ENCODE results near the gene CENATAC.

The CENATAC gene

DNA sequence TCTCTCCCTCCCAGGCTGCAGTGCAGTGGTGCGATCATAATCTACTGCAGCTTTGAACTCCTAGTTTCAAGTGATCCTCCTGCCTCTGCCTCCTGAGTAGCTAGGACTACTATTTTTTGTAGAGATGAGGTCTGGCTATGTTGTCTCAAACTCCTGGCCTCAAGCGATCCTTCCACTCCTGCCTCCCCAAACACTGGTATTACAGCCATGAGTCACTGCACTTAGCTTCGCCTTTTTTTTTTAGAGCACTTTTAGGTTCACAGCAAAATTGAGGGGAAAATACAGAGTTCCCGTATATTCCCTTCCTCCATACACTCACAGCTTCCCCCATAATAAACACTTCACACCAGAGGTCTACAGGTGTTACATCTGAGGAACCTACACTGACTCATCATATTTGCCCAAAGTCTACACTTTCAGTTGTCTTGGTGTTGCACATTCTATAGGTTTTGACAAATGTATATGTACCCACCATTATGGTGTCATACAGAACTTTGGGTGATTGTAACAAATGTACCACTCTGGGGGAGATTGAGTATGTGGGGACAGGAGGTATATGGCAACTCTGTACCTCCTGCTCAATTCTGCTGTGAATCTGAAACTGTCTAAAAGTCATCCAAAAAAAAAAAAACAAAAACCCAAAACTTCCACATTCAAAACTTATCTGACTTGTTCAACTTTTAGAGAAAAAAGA lies 44.0 kb downstream of the CENATAC start:
- TF ChIP-seq, protein P1, sequence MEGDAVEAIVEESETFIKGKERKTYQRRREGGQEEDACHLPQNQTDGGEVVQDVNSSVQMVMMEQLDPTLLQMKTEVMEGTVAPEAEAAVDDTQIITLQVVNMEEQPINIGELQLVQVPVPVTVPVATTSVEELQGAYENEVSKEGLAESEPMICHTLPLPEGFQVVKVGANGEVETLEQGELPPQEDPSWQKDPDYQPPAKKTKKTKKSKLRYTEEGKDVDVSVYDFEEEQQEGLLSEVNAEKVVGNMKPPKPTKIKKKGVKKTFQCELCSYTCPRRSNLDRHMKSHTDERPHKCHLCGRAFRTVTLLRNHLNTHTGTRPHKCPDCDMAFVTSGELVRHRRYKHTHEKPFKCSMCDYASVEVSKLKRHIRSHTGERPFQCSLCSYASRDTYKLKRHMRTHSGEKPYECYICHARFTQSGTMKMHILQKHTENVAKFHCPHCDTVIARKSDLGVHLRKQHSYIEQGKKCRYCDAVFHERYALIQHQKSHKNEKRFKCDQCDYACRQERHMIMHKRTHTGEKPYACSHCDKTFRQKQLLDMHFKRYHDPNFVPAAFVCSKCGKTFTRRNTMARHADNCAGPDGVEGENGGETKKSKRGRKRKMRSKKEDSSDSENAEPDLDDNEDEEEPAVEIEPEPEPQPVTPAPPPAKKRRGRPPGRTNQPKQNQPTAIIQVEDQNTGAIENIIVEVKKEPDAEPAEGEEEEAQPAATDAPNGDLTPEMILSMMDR (IDR thresholded peaks at IDR 0.05; ENCODE audit: low read depth, low read length), result no peak
- no peak for DNase-seq (ENCODE audit: extremely low read depth, low read depth)

DNA sequence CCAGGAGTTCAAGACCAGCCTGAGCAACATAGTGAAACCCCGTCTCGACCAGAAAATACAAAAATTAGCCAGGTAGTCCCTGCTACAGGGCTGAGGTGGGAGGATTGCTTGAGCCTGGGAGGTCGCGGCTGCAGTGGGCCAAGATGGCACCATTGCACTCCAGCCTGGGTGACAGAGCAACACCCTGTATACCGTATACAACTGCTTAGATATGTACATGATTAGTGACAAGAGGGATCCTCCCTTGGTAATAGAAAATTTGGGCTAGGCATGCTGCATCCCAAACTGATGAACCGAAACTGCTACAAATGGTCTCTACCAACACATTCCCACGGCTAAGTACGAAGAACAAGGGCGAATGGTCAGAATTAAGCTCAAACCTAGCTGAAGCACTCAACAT lies 45.0 kb downstream of the CENATAC start:
- TF ChIP-seq, protein P1 (IDR thresholded peaks at IDR 0.05; ENCODE audit: low read depth, low read length), result no peak
- no peak for DNase-seq (ENCODE audit: extremely low read depth, low read depth)

DNA sequence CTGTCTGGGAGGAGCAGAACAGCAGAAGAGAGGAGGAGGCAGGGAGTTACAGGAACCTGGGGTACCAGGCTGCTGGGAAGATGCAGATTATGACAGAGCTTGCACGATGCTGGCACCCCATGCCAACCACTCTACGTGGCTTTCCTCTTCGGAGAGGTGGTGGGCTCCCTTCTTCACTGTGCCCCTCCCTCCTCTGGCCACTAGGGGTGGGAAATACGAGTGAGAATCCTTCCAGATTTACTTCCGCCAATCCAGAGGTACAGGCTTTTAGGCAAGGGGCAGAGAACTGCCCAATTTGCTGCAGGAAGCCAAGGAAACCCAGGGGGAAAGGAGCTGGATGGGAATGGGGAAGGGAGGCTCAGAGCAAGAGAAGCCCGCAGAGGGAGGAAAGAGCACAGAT lies 46.8 kb downstream of the CENATAC start:
- TF ChIP-seq, protein P1 (IDR thresholded peaks at IDR 0.05; ENCODE audit: low read depth, low read length), result no peak; the same call in 1 of the 2 replicates
- no peak for DNase-seq (ENCODE audit: extremely low read depth, low read depth)

DNA sequence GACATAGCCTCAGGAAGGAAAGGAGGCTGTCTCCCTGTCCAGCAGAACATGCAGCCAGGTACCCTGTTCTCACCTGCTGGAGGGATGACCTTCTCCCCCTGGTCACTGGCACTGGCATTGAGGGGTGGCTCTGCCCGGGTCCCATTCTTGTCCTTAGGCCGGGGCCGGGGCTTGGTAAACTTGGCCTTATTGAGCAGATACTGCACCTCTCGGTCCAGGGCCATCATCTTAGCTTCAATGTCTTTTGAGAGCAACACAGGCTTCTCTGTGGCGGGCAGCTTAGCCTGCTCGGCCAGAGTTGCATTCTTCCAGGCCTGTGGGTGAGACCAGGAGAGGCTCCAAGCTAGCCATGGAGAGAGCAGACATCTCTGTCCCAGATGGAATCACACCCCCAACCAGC lies 48.6 kb downstream of the CENATAC start:
- TF ChIP-seq, protein P1 (IDR thresholded peaks at IDR 0.05; ENCODE audit: low read depth, low read length), result no peak
- DNase-seq (ENCODE audit: extremely low read depth, low read depth), result no peak

DNA sequence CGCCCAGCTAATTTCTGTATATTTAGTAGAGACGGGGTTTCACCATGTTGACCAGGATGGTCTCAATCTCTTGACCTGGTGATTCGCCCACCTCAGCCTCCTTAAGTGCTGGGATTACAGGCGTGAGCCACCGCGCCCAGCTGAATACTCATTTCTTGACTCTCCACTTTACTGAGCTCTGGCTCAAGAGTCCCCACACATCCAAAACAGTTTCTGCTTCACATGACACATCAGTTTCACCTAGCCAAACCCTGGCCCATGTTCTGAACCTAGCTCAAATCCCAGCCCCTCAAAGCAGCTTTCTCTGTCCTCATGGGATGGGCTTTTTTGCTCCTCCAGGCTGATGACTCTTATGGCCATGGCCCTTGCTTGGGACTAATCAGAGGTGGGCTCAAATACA lies 49.3 kb downstream of the CENATAC start:
- DNase-seq (ENCODE audit: extremely low read depth, low read depth), result no peak
- TF ChIP-seq, protein P1 (IDR thresholded peaks at IDR 0.05; ENCODE audit: low read depth, low read length), result no peak

DNA sequence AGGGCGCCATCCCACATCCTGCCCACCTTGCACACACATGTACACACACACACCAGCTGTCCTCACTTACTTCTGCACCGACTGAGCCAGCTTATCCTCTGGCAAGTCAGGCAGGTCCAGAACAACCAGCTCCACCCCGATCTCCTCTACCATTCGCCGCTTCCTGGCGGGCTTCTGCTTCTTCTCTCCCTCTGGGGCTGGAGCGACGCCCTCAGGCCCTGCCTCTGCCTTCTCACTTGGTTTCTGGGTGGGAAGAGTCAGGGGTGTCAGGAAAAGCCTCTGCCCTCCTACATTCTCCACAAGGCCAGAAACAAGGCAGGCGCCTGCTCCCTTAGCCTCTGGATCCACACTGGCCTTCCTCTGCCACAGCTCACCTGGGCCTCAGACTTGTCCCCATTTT lies 50.7 kb downstream of the CENATAC start:
- no peak for DNase-seq (ENCODE audit: extremely low read depth, low read depth)
- TF ChIP-seq, protein P1 (IDR thresholded peaks at IDR 0.05; ENCODE audit: low read depth, low read length), result no peak

DNA sequence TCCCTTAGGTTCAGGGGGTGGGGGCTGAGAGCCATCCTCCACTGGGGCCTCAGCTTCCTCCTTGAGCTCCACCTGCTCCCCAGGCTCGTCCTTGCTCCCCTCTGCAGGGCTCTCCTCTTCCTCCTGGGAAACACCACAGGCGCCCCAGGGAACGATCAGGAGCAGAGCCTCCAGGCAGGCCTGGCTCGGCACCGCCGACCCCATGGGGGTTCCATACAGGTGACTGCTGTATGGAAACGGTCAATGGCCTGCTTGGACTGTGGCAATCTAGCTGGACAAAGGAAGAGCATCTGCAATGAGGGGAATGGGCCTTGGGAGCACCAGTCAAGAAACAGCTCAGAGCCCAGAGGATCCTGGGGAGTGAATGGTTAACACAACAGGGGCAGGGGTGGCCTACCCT lies 51.1 kb downstream of the CENATAC start:
- no peak for DNase-seq (ENCODE audit: extremely low read depth, low read depth)

More for the DNA sequence above, 51.1 kb downstream of the CENATAC start:
- TF ChIP-seq, protein P1 (IDR thresholded peaks at IDR 0.05; ENCODE audit: low read depth, low read length), result no peak

Measured in AG09319 (cell line).